GM19468 (cell line): ENCODE results near the gene BHLHE23.
"Not testable (repeated sequence)": the region's sequence is repeated elsewhere in the genome, so short reads cannot be mapped to it uniquely, and the experiment has no call there.

Experiments
- ATAC-seq: cut with Tn5 transposase; IDR thresholded peaks from one replicate; pipeline ENCODE4 v1.9.1; 2021; ENCODE audit warnings: mild to moderate bottlenecking, moderate library complexity, moderate number of reproducible peaks; ENCODE audit not compliant: unreplicated experiment; ENCODE audit errors: extremely low read depth

The BHLHE23 gene

GRCh38 chr20:62964700-62965099 is 42.1 kb downstream of the BHLHE23 start:
- ATAC-seq: no peak

GRCh38 chr20:62963614-62964397 is 43.0 kb downstream of the BHLHE23 start:
- ATAC-seq: no peak

GRCh38 chr20:62962891-62963613 is 43.7 kb downstream of the BHLHE23 start:
- ATAC-seq: no peak

GRCh38 chr20:62962221-62962879 is 44.4 kb downstream of the BHLHE23 start:
- ATAC-seq: no peak

GRCh38 chr20:62961799-62962198 is 45.0 kb downstream of the BHLHE23 start:
- no peak for ATAC-seq

GRCh38 chr20:62961310-62961783 is 45.4 kb downstream of the BHLHE23 start:
- ATAC-seq: no peak

- not testable (repeated sequence) for ATAC-seq
These were observed 46.1 kb downstream of the BHLHE23 start for GRCh38 chr20:62960446-62961309.

GRCh38 chr20:62959998-62960436 is 46.7 kb downstream of the BHLHE23 start:
- no peak for ATAC-seq

- no peak for ATAC-seq
These were observed 47.4 kb downstream of the BHLHE23 start for GRCh38 chr20:62959101-62959971.

- ATAC-seq: no peak
These were observed 48.2 kb downstream of the BHLHE23 start for GRCh38 chr20:62958388-62959100.

GRCh38 chr20:62957136-62958117 is 49.3 kb downstream of the BHLHE23 start:
- ATAC-seq: no peak

GRCh38 chr20:62956387-62957135 is 50.2 kb downstream of the BHLHE23 start:
- no peak for ATAC-seq
